ENCODE results near the gene CREB3L1.

- TF ChIP-seq, protein P1, sequence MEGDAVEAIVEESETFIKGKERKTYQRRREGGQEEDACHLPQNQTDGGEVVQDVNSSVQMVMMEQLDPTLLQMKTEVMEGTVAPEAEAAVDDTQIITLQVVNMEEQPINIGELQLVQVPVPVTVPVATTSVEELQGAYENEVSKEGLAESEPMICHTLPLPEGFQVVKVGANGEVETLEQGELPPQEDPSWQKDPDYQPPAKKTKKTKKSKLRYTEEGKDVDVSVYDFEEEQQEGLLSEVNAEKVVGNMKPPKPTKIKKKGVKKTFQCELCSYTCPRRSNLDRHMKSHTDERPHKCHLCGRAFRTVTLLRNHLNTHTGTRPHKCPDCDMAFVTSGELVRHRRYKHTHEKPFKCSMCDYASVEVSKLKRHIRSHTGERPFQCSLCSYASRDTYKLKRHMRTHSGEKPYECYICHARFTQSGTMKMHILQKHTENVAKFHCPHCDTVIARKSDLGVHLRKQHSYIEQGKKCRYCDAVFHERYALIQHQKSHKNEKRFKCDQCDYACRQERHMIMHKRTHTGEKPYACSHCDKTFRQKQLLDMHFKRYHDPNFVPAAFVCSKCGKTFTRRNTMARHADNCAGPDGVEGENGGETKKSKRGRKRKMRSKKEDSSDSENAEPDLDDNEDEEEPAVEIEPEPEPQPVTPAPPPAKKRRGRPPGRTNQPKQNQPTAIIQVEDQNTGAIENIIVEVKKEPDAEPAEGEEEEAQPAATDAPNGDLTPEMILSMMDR (IDR thresholded peaks at IDR 0.05), result no peak
- TF ChIP-seq POLR2A (IDR thresholded peaks at IDR 0.05) (no peak), EP300 (IDR thresholded peaks at IDR 0.05) (no peak)
Measured at GRCh38 chr11:46286789-46287188, 9.3 kb downstream of the CREB3L1 start.

All from gastroesophageal sphincter (tissue), 3 donors.